Measurements from ENCODE around the gene SYT7.

Gene SYT7

DNA sequence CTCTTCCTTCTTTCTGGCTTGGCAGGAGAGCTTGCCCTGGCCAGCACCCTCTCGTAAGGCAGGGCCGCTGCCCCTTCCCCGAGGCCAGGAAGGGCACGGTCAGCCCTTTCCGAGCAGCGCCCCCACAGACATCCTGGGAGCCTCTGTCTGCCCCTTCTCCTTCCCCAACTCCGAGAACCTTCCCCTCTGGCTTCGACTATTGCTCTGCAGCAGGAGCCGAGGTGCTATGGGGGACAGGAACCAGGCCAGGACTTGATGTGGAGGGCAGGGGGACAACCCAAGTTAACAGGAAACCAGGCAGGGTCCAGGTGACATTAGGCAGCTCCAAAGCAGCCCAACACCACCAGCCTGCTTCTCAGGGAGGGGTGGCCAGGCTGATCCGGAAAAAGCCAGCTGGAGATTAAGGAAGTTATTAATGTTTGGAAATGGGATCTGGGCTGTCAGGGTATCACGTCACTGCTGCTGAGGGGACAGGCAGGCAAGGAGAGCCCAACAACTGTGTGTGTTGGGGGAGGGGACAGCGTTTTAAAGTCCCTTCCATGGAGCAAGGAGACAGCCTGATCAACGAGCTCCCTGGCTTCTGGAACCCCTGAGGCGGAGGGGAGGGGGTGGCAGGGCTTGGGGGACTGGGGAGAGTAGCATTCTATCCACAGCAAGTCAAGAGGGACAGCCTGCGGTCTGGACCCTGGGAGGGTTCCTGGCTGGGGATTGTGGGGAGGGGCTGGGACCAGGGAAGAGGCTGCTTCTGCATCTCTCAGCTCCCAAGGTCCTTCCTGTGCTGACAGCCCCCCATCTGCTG lies 27.3 kb downstream of the SYT7 start:
- no peak for DNase-seq

DNA sequence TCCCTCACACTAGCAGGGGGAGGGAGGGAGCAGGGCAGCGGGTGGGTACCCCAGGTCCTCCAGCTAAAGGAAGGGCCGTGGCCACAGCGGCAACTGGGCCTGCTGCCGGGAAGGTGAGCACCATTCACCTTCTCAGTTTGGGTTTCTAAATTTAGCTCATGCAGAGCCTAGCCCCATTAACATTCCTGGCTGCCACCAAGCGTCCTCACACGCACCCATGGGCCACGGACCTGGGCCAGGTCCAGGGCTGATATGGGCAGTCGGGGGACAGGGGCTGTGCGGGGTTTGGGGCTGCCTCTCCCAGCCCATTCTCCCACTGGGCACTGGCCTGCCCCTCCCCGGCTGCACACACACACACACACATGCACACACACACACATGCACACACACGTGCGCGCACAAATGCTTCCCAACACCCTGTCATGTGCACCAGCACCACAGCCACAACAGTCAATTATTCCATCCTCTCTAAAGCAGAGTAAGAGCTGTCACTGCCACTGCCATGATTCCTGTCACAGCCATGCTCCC lies 28.7 kb downstream of the SYT7 start:
- no peak for DNase-seq

DNA sequence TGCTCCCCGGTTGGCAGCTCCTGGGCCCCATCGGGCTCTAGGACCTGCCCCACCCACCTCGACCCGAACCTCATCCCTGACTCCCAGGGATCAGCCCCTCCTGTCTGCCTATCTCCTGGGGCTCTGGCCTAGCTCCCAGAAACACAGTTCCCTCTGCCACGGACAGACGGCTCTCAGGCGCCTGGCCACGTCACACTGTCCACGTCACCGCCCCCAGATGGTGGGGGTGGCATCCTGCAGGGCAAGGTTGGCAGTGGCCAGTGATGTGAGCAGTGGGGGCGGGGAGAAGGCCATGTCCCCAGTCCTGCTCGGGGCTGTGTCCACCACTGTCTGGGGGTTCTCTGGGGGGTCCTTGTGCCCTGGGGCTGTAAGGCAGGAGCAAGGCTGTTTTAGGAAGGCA lies 29.2 kb downstream of the SYT7 start:
- DNase-seq, result no peak

DNA sequence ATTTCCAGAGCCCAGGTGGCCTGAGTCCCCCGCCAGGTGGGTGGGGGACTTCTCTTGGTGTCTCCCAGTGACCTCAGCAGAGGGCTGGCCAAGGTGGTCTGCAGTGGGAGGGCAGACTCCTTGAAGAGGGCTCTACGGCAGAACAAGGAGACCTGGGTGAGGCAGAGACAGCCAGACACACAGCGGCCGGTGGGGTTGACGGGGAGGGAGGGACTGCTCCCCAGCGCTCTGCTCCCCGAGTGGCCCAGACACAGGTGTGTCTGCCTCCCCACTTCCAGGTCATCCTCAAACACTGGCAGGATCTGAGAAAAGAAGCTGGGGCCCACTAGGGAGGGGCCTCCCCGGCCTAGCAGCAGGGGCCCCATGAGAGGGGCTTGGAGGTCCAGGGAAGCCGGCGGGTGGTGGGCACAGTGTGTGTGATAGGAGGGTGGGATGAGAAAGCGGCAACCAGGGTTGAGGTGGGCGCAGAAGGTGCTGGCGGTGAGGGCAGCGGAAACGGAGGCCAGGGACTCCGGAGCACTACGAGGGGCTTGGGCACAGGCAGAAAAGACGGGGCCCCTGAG lies 30.1 kb downstream of the SYT7 start:
- DNase-seq, result no peak

DNA sequence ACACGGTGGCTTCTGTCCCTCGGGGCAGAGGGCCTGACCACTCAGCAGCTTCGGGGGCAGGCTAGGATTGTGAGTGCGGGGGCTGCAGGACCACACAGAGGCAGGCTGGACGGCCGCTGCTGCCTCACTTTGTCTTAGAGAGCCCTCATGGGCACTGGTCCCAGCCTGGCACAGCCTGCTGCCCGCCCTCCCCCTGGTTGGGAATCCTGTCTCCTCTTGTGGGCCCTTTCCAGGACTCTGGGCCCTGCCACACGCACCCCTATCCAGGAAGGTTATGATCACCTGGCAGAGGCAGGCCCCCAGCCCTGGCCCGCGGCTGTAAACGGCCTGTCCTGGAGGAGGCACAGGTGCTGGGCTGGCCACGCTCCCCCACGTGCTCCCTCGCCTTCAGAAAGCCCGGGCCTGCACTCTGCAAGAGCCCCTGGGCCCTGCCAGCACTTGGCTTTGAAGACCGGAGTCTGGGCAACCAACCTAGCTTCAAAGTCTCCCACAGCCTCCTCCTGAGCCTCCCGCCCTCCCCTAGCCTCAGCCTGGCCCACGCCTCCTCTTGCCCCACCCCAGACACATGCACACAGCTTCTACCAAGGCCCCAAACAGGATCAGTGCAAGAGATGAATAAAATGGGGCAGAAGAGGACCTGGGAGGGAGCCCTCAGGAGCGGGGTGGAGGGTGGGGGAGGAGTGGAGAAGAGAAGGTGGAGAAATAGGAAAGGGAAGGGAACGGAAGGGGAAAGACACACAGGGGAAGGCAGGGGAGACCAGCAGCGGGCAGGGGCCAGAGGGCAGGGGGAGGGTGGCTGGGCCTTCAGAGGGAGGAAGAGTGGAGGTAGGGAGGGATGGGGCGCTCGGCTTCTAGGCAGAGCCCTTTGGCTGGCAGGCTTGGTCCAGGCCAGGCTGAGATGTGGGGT lies 31.0 kb downstream of the SYT7 start:
- no peak for DNase-seq

DNA sequence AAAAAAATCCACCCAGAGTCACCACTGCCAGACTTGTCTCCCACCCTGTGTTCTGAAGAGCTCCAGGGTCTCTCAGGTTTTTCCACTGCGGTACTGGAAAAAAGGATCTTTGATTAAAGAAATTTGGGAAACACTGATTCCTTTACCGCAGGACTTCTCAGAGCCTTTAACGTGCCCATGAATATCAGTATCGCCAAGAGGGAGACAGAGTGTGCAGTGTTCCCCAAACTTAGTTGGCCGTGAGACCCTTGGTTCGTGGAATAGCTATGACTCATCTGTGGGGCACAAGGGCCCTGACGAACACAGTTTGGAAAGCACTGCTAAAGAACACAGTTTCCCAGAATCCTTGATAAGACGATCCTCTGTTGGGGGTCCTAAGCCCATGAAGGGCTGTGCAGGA lies 31.7 kb downstream of the SYT7 start:
- no peak for DNase-seq

GRCh38 chr11:61547246-61547645 lies 33.6 kb downstream of the SYT7 start:
- DNase-seq, result no peak

- DNase-seq, result no peak
These were observed 34.2 kb downstream of the SYT7 start for GRCh38 chr11:61546663-61547062.

GRCh38 chr11:61545921-61546320 lies 35.0 kb downstream of the SYT7 start:
- no peak for DNase-seq

DNA sequence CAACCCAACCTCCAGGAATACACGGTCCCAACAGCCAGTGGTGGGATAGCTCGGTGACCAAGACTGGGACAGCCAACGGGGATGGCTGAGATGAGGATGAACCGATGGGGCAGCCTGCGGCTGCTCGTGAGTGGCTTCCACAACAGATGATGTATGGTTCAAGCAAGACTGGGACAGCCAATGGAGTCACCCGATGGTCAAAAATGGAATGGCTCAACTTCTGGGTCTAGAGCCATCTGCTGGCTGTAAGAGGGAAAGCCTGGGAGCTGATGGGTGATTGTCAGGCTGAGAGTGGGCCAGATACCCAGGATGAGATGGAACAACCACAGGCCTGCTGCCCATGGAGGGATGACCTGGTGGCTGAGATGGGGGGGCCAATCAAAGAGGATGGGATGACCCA lies 35.5 kb downstream of the SYT7 start:
- DNase-seq, result no peak

DNA sequence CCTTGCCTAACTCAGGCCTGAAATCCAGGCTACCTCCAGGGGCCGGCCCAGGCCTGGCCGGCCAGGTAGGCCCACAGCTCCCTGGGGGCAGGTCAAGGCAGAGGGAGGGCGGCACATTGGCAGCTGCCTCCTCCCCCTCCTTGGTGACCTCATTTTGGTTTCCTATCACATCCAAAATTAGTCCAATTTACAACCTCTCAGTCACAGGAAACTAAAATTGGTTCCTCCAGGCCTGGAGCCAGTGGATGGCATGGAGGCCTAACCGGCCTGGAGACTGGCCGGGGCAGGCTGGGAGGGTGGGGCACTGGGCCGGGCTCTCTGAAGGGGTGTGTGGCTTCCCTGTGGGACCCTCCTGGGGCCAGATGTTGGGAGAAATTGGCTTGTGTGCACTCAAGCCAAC lies 36.4 kb downstream of the SYT7 start:
- no peak for DNase-seq

DNA sequence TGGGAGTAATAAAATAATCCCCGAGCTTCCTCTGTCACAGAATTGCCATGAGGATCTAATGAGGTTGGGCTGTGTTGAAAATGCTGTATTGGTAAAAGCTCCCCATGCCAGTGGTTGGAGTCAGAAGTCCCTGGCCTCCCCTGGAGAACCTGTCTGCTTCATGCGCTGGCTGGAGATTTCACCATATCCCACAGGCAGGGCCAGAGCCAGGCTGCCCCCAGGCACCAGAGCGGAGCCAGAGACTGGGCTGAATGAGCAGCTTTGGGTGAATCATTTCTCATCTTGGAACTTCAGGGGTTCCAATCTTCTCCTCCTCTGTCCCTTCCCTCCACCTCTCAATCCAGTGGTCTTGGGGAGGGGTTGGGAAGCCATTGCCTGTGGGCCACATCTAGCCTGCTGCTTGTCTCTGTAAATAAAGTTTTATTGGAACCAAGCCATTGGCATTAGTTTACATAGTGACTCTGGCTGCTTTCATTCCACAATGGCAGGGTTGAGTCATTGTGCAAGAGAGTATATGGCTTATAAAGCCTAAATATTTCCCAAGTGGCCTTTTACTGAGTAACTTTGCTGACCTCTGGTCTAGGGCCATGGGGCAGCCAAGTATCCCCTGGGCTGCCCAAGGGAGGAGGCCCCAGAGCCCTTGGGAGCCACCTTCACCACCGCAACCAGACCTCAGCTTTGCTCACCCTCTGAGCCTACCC lies 37.1 kb downstream of the SYT7 start:
- DNase-seq, result peak; percentile 34

GRCh38 chr11:61542705-61543104 lies 38.2 kb downstream of the SYT7 start:
- DNase-seq, result no peak

DNA sequence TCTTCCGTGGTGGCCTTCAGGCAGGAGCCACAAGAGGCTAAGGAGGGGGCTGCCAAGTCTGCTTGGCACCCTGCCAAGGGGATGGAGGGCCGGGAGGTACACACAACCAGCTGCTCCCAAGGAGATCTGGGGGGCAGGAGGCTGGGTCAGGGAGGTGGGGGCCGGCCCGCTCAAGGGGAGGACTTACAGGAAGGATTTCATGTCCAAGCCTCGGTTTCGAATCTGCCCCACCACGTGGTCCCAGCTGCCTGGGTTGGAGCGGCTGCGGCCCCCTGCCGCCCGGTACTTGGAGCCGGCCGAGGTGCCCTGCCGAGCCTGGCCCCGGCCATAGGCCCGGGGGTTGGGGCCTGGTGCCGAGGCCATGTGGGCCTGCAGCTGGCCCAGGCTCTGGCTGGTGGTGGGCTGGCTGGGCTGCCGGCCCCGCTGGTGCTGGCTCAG lies 38.8 kb downstream of the SYT7 start:
- no peak for DNase-seq

GRCh38 chr11:61541598-61541997 lies 39.3 kb downstream of the SYT7 start:
- peak; percentile 35 for DNase-seq

GRCh38 chr11:61540528-61540927 lies 40.3 kb downstream of the SYT7 start:
- no peak for DNase-seq

GRCh38 chr11:61539831-61540357 lies 41.0 kb downstream of the SYT7 start:
- no peak for DNase-seq

- DNase-seq, result no peak
These were observed 41.9 kb downstream of the SYT7 start for GRCh38 chr11:61539006-61539405.

DNA sequence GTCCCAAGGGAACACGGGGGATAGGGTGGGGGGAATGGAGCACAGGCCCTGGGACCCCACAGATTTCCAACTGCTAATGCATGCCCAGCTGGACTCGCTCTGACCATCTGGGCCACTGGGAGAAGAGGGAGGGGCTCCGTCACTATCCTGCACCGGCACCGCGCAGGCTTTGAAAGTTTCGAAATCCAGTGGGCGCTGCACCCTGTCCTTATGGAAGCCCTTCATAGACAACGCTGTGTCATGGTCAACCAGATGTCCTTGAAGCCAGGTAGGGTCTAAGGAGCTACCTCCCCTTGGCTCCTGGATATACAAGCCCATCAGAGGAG lies 42.3 kb downstream of the SYT7 start:
- DNase-seq, result no peak

DNA sequence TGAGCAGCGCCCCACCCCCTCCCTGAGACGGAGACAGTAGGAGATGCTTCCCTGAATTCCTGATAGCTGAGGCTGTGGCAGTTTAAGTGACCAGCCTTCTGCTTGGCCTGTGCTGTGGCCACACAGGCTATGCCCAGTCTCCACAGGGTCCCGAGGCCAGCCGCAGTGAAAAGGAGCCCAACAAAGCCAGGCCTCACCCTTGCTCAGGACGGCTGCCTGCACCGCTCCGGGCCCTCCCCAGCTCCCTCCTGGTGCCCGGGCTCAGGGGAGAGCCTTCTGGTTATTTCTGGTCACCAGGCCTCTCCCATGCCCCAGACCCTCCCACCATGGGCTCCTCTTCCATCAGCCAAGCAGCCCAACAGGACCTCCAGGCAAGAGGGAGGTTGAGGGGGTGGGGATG lies 43.5 kb downstream of the SYT7 start:
- no peak for DNase-seq

DNA sequence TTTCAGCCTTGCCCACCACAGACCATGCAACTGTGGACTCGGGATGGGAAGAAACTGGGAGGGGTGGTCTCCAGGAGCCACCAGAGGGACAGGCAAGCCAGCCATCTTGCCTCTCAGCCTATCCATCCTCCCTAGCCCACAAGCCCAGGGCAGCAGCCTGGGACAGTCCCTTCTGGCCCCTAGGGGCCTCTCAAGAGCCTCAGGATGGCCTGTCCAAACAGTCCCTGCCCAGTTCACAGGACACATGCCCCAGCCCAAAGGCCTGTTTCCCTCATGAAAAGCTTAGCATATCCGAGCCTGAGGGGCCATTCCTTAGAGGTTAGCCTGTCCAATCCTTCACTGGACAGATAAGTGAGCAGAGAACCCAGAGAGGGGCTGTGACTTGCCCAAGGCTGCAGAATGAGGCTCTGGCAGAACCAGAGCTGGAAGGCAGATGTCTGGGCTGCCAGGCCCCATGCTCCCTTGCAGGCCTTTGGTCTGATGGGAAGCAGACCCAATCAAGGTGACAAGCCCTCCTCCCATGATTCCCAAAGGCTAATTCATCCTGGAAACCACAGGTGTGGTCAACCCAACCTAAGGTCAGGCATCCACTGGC lies 44.1 kb downstream of the SYT7 start:
- no peak for DNase-seq

DNA sequence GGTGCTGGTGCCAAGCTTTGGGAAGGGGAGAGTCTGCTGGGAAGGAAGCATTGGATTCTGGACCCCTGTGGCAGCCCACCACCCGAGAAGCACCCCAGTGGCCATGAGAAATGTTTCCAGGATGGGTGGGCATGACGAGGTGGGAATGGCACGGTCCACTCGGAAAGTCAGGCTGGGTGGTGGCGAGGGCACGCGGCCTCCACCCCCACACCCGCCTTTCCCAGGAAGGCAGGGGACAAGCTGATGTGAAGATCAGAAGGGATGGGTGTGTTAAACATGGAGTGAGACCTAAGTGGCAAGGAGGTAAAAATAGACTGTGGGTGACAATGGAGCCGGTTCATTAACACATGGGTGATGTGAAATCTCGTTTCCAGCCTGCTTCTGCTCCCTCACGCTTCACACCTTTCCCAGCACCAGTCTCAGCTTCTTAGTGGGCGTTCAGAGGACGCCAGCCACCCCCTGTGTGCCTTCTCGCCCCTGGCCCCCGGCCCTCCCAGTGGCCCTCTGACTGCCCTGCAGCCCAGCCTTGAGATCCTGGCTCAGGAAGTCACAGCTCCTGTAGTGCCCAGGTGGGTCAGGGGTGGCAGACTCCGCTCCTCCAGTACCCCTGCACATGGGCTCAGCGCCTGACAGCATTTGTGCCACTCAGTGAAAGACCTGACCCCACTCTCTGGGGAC lies 44.7 kb downstream of the SYT7 start:
- no peak for DNase-seq

Measured in fibroblast of skin of right quadriceps (primary cell).